ENCODE measurements around the gene MSX1.
A peak's percentile ranks its signal among the peaks of the same experiment; 100 is the strongest.

Gene MSX1

DNA sequence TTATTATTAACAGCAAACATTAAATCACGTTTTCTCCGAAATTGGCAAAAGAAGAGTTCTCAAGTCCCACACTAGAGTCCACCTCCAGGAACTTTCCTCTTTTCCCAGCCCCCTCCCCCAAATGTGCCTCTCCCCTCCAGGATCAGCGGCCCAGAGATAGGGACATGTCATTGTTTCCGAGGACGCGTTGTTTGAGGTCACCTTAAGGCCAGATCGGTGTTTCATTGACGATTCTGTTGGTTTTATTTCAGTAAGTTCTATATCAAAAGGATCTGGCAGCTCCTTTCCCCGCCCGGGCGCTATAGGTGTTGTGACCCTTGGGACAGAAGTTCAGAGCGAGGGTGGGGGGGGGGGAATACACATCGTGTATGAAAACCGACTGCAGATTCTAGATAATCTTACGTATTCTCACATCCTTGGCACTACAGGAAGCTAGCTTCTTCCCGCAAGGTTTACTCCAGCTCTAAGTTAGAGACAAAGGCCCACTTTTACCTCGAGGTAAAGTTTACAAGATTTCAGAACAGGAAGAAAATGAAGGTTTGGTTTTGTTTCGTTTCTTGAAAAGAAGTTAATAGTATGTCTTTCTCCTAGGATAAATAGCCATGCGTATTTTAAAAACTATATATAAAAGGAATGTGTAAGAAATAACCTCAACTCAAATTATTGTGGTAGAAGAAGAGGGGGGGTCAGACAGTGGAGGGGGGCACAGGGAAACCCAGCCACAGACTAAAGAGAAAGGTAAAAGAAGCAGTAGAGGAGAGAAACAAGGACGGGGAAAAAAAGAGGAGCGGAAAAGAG lies 739 bp upstream of the MSX1 start:
- no peak for DNase-seq

DNA sequence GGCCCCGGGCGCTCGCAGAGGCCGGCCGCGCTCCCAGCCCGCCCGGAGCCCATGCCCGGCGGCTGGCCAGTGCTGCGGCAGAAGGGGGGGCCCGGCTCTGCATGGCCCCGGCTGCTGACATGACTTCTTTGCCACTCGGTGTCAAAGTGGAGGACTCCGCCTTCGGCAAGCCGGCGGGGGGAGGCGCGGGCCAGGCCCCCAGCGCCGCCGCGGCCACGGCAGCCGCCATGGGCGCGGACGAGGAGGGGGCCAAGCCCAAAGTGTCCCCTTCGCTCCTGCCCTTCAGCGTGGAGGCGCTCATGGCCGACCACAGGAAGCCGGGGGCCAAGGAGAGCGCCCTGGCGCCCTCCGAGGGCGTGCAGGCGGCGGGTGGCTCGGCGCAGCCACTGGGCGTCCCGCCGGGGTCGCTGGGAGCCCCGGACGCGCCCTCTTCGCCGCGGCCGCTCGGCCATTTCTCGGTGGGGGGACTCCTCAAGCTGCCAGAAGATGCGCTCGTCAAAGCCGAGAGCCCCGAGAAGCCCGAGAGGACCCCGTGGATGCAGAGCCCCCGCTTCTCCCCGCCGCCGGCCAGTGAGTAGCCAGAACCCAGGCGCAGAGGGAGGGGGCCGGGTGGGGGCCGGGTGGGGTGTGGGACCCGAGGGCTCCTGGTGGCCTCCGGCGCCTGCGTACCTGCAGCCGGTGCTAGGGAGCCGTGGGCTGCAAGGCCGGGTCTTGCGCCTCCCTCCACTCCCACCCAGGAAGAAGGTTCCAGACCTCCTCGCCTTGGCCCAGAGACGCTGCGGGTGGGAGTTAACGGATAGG lies 534 bp downstream of the MSX1 start:
- DNase-seq = no peak

DNA sequence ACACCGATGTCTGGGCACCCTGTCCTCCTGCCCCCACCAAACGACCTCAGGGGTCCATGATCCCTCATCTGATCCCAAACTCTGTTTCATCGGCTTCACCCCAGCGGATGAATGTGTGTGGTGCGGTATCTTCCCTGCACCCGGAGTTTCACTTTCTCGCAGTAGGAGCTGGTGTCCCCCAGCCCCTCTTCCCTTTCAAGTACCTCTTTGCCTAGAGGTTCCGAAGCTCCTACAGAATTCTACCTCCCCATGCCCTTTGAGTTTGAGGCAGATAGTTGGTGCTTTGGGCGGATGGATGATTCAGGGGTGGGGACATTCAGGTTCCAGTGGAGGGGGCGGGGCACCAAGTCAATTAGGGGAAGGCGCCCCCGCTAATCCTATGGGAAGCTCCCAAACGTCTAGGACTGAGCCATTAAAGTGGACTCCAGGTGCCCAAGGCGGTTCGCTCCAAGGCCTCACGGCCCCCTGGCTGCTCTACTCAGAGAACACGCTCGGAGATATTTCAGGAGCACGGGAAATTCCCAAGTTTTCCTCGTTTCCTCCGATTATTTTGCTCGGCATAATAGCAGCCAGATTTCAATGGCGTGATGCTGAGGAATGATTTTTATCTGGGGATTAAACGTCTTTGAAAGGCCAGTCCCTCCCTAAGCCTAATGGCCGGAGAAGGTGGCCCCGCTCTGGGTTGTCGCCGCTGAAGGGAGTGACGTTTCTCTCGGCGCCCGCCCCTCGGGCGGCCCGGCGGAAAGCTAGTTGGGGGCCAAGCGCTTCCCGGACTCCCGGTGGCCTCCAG lies 1.3 kb downstream of the MSX1 start:
- DNase-seq = peak; percentile 54

DNA sequence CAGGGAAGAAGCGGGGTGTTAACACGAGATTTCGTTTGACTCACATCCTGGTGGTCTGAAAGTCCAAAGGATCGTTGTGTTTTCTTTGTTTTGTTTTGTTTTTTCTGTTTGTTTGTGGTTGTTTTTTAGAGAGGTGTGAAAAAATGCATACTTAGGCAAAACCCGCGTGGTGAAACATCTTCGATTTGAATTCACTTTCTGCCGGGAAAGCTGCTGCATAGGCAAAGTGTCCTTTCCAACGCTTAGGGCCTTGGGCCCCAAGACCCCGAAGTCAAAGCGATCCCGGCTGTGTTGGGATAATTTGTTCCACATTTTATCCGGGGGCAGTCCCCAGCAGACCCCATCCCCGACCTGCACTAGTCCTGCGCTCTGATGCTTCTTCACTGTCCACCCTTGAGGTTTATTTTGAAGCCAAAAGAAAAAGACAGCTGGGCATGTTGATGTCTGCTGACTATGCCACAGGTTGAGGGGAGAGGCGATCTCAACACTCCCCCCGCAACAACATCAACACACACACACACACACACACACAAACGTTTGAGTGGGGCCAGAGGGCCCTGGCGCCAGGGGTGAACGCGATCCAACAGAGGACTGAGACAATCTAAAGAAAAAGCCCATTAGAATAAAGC lies 2.0 kb downstream of the MSX1 start:
- DNase-seq = no peak

DNA sequence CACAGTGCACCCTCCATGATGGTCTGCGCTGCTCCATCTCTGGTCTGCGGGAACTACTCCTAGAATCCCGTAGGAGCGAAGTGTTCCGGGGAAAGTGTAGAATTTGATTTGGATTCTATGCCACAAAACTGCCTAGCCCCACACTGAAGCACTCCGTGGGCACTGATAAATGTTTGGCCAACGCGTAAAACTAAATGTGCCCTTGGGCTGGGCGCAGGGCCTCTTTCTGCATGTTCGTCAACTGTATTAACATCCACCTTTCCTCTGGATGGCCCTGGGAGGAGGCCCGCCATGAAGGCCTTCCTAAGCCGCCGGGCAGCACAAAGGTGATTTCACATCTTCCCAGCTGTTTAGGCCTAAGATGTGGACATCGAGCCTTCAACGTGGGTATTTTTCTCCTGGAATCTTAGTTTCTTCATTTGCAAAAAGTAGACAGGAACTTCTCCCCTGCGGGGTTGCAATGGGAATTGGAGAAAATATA lies 2.6 kb downstream of the MSX1 start:
- no peak for DNase-seq

DNA sequence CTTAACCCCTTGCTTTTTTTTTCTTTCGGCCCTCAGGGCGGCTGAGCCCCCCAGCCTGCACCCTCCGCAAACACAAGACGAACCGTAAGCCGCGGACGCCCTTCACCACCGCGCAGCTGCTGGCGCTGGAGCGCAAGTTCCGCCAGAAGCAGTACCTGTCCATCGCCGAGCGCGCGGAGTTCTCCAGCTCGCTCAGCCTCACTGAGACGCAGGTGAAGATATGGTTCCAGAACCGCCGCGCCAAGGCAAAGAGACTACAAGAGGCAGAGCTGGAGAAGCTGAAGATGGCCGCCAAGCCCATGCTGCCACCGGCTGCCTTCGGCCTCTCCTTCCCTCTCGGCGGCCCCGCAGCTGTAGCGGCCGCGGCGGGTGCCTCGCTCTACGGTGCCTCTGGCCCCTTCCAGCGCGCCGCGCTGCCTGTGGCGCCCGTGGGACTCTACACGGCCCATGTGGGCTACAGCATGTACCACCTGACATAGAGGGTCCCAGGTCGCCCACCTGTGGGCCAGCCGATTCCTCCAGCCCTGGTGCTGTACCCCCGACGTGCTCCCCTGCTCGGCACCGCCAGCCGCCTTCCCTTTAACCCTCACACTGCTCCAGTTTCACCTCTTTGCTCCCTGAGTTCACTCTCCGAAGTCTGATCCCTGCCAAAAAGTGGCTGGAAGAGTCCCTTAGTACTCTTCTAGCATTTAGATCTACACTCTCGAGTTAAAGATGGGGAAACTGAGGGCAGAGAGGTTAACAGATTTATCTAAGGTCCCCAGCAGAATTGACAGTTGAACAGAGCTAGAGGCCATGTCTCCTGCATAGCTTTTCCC lies 3.4 kb downstream of the MSX1 start:
- no peak for DNase-seq

DNA sequence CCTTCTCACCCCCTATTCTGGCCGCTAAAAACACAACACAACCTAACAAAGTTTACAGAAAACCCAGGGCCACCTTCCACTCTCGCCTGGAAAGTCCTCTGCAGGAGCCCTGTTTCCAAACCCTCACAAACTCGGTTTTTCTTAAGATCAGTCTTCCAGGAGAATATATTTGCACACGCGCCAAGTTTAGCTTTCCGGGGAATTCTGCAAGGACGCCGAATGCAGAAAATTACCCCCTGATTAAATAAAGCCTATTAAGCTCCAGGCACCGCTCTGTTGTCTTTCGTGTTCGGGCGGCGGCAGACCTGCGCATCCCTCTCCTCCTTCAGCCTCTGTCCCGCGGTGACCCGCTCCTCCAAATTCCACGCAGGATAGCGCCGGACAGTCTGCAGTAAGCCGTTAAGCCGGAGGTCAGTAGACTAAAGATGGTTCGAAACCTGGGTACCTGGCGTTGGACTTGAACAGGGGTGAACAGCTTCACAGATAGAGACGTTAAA lies 5.0 kb downstream of the MSX1 start:
- no peak for DNase-seq

DNA sequence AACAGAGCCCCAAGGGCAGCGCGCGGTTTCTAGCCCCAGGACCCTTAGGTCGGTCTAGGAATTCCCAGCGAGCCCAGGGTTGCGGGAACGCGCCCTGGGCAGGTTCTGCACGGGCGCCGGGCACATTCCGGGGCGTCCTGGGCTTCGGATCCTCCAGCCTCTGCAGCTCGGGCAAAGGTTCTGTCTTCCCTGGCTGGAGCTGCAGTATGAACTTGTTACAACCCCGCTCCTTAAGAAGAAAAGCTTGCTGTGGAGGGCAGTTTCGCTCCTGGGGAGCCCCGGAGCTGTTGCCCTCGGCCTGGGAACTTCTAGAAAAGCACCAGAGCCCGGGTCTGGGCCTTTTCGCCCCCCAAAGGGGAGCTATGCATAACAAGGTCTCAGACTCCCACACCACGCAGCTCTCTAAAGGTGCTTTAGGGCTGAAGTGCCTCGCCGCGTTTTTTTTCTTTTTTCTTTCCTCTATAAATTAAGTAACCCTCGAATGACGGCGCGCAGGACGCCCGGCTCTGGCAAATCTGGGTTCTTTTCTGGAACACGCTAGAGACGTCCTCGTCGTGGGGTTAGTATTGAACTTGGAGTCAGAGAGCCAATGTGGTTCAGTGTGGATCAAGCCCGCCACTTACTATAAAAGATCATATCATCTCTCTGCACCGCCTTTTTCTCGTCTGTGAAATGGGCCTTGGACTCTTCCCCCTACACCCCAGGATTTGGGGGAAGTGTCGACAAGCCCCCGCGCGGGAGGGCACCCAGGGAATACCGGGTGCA lies 5.7 kb downstream of the MSX1 start:
- DNase-seq = no peak

DNA sequence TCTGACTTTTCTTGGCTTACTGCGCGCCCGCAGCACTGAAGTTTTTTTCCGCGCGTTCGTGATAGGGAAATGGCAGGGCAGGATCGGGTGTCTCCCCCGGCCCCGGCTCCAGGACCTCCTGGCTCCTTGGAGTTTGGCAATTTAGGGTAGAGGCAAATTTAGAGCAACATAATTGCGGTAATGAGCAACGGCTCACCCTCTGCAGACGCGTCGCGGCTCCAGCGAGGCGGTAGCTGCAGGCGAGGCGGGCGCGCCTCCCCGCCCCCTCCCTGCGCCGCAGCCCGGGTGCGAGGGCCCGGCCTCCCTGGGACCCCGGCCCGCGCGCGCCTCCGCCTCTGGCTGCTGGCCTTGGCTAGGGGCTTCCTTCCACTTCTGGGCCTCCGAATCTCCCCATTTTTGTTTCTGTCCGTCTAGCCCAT lies 6.2 kb downstream of the MSX1 start:
- DNase-seq = no peak

DNA sequence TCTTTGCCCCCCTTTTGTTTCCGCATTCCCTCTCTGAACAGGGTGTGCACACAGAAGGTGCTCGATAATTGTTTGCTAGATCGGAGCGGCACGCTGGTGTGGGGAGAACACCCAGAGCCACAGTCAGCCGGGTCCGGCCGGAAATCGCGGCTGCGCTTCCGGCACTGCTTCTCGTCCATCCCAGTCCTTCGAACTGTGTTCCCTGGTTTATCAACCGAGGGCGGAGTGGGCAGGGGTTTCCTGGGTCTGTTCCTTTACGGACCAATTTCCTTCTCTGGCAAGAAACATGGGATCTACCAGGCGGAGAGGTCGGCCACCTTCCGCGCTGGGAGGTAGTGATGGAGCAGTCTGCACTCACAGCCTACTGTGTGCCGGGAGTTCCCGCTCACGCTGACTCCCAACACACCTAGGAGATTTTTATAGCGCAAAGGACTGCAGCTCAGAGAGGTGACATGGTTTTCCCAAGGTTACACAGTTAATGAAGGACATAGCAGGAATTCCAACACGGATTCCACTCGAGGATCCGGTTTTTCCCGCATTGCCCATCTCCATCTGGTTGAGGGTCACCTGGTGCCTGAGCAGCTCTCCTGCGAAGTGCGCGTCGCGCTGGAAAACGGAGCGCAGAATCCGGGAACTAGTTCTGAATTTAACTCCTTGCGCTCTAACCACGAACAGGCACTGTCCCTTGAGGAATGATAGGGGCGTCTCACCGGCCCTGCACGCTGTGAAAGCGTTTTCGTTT lies 6.8 kb downstream of the MSX1 start:
- DNase-seq = no peak

DNA sequence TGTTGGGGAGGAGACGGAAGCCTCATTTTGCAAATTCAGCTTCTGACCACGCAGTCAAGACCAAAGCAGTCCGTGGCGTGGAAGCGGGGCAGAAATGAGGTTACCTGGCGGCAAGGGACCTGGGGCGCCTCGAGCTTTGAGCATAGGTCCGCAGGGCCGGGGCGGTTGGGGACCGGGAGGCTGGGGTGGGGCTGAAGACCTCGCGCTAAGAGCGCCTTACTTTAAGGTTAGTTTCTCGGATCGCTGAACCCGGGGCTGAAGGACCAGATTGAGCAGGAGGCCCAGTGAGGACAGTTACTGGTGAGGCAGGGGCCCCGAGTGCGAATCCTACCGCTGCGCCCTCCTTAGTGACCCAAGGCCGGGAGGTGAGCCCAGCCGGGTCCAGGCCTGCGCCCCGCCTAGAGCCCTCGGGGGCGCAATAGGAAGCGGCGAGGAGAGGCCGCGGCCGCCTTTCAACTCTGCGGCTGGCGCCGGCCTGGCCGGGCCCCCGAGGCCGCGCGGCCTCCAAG lies 7.5 kb downstream of the MSX1 start:
- DNase-seq = no peak

DNA sequence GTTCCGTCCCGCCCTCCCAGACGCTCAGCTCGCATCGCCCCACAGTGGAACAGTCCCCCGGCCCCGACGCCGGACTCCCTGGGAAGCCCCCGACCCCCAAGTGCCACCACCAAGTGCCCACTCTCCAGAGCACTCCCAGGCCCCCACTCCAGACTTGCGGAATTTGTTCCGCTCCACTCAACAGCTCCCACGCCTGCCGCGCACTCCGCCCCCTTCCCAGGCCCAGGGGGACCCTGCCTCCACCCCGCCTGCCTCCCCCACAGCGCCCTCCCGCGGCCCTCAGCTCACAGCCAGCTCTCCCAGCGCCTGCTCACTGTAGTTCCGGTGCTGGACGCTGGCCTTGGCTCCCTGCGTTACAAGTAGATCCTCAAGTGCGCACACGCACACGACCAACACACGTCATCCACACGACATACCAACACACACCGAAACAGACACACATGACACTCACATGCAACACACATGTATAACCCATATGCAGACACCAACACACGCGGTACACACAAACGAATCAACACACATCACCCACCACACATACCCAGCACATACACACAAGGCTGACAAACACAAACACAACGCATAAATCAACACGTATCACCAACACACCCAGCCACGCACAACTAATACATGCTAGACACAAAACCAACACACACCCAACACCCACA lies 8.0 kb downstream of the MSX1 start:
- no peak for DNase-seq

DNA sequence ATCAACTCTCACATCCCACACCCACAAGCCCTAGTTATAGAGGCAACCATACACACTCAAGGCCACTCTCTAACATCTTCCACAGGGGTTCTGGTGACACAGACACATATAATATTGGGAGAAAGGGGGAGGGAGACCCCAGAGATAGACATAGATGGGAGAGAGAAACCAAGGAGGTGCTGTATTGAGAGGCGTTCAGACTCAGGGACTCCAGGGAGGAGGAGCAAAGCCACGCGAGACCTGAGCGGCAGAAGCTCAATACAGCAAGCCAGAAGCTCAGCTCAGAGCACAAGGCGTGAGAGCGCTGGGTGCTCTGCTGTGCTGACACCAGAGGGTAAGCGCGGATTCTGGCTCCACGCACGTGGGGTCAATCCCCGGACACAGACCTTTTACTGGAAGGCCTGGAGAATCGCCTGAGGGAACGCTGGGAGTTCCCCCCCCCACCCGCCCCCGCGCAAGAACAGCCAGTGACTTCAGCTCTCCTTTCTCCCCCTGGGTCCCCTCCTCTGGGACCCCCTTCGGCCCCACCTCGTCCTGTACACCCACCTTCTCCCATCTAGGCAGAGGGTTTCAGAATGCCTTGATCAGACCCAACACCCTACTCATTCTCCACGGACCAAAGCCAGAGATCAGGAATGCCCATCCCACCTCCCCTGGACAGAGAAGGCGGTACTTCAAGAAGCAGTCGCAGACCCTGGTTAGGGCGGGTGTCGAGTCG lies 8.7 kb downstream of the MSX1 start:
- no peak for DNase-seq

DNA sequence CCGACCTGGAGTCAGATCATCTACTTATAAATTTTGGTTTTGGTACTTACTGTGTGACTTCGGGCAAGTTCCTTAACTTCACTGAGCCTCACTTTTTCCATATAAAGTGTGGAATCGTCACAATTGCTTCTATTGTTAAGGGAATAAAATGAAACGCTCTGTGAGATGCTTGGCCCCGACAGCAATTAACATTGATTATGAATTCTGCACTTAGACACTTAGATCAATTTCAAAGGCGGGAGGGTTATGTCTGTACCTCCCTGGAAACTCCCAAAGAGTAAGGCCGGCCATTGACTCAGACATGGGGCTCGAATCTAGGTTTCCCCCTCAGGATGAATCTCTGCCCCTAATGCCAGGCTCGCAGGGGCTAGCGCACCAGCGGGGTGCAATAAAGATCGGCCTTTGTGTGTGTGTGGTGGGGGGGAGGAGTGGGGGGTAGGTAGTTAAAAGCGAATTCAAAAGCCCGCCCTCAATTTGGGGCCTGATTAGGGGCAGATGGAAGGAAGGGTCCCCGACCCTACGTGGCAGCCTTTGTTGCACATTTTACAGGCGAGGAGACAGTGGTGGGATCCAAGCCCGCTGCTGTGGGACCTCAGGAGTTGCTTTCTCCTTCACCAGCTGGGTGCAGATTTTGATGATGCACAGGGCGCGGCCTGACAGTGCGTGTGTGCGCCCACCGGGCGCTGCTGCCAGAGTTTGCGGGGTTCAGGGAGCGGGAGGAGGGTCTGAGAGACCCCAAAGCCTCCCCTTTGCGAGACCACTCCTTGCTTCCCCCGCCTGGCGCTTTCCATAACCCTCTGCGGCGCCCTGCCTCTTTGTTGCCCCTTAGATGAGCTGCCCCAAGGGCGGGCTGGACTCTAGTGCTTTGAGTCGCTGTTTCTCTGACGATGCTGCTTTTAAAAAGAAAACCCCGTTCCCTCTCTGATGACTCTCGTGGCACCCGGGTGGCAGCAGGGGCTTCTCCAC lies 9.6 kb downstream of the MSX1 start:
- no peak for DNase-seq

DNA sequence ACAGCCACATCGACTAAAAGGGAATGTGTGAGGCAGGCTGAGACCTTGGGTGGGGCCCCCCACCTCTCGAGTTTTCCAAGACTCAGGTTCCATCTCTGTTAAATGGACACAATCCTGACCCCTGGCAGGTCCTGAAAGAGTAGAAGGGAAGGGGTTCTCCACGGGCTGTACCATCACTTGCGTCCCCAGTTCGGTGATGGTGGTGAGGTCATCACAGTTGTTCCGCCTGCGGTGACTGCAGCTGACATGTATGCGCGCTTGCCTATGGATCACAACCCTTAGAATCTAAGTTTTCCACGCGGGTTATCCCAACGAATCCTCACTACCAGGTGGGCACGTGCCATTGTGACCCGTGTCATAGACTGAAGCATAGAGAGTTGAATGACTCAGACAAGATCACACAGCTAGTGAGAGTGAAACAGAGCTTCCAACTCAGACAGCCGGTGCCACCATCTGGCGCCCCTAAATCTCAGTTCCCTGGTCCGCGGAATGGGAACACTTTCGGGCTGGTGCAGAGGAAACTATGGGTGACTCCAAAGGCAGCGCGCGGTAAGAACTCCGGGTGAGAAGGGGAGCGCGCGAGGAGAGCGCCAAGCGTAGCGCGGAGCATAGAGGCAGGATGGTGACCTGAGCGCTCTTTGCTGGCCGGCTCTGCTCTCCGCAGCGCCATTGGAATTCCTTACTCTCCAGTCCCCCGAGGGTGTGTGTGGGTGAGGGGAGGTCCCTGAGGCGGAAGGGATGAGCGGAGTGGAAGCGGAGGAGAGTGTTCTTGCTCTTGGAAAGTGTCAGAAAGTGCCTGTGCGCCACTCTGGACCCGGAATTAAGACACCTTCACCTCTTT lies 10.5 kb downstream of the MSX1 start:
- DNase-seq = no peak

DNA sequence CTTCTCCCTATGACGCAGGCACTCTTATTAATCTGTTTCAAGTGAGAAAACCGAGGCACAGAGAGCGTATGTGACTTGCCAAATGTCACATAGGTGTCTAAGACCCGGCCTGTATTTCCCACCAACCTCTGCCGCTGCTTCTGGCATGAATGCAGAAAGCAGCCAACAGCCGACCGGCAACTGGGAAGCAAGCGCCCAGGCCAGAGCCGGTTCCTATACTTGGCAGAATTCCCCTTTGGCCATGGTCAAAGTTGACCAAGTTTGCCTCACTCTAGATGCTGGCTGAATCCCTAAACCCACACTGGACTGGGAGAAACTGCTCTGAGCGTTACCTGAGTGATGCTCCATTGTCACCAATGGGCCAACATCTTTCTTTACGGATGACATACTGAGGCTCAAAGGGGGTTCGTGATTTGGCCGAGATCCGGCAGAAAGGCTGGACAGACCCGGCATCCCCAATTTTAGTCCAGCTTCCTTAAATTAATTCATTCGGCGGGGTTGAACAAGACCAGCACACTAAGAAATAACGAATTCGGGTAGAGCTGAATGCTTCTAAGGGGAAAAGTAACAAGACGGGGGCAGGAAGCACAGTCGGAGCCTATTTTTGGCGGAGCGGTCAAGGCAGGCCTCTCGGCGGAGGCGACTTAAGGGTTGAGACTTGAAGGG lies 11.2 kb downstream of the MSX1 start:
- DNase-seq = no peak
